ENCODE results near the gene KCNC1.

DNA sequence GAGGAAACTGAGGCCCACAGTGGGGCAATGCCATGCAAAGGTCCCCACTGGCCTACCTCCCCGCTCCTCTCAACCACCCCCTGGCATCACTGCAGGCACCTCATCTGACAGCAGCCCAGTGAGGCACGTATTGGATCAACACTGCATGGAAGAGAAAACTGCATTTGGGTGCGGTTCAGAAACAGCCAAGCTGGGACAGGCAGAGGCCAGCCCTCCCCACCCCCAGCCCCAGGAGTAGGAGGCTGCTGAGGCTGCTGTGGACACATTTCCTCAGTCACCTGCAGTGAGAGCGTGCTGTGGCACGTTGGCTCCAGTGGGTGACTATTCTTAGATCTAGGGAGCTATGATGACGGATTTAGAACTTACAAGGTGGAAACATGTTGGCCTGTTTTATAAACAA lies 63.7 kb downstream of the KCNC1 start:
- TF ChIP-seq, protein P1, sequence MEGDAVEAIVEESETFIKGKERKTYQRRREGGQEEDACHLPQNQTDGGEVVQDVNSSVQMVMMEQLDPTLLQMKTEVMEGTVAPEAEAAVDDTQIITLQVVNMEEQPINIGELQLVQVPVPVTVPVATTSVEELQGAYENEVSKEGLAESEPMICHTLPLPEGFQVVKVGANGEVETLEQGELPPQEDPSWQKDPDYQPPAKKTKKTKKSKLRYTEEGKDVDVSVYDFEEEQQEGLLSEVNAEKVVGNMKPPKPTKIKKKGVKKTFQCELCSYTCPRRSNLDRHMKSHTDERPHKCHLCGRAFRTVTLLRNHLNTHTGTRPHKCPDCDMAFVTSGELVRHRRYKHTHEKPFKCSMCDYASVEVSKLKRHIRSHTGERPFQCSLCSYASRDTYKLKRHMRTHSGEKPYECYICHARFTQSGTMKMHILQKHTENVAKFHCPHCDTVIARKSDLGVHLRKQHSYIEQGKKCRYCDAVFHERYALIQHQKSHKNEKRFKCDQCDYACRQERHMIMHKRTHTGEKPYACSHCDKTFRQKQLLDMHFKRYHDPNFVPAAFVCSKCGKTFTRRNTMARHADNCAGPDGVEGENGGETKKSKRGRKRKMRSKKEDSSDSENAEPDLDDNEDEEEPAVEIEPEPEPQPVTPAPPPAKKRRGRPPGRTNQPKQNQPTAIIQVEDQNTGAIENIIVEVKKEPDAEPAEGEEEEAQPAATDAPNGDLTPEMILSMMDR (IDR thresholded peaks at IDR 0.05), result no peak
- no peak for TF ChIP-seq POLR2A (IDR thresholded peaks at IDR 0.05)
